Smooth muscle cell (in vitro differentiated cells): ENCODE results near the gene DLG2. TPM values are rescaled to one million over a fixed set of nuclear protein-coding genes. Genes with fewer than 3 reads are reported as not detected.
"Not testable (repeated sequence)": the region's sequence is repeated elsewhere in the genome, so short reads cannot be mapped to it uniquely, and the experiment has no call there.

Source experiments
- DNase-seq: peaks from one replicate; lab custom pipeline; 2025; ENCODE audit not compliant: unreplicated experiment; lab: John Stamatoyannopoulos, UW
- H2AFZ ChIP-seq: fragments of 200-600 bp; sonication (generic); 2 replicates; pipeline ENCODE4 v1.6.0; 2016; ENCODE audit warnings: antibody characterized with exemption, low read depth, mild to moderate bottlenecking
- H3F3A ChIP-seq: fragments of 200-600 bp; sonication (generic); 2 replicates; pipeline ENCODE4 v1.6.0; 2017; ENCODE audit warnings: antibody characterized with exemption, low read depth
- H3K27ac ChIP-seq: fragments of 200-600 bp; sonication (generic); 2 replicates; pipeline ENCODE4 v1.5.1; 2016; ENCODE audit warnings: low read depth, mild to moderate bottlenecking
- H3K27me3 ChIP-seq: fragments of 200-600 bp; sonication (generic); 2 replicates; pipeline ENCODE4 v1.6.1; 2016; ENCODE audit warnings: low read depth, mild to moderate bottlenecking
- H3K36me3 ChIP-seq: fragments of 200-600 bp; sonication (generic); 2 replicates; pipeline ENCODE4 v1.5.1; 2016; ENCODE audit warnings: low read depth
- H3K4me1 ChIP-seq: fragments of 200-600 bp; sonication (generic); 2 replicates; pipeline ENCODE4 v1.5.1; 2016; ENCODE audit warnings: low read depth
- H3K4me2 ChIP-seq: fragments of 200-600 bp; sonication (generic); 2 replicates; pipeline ENCODE4 v1.6.0; 2016; ENCODE audit warnings: mild to moderate bottlenecking
- H3K4me3 ChIP-seq: fragments of 200-600 bp; sonication (generic); 2 replicates; pipeline ENCODE4 v1.5.1; 2016; ENCODE audit warnings: mild to moderate bottlenecking
- H3K79me2 ChIP-seq: fragments of 200-600 bp; sonication (generic); 2 replicates; pipeline ENCODE4 v1.6.0; 2016; ENCODE audit warnings: low read depth, mild to moderate bottlenecking
- H3K9ac ChIP-seq: fragments of 200-600 bp; sonication (generic); 2 replicates; pipeline ENCODE4 v1.6.0; 2016; ENCODE audit warnings: low read depth
- H3K9me3 ChIP-seq: fragments of 200-600 bp; sonication (generic); replicated peaks from 2 replicates; pipeline ENCODE4 v1.5.1; 2016; ENCODE audit warnings: low read depth
- H4K20me1 ChIP-seq: fragments of 200-600 bp; sonication (generic); 2 replicates; pipeline ENCODE4 v1.6.0; 2016; ENCODE audit warnings: low read depth
- WGBS: methylation state at CpG from one replicate; pipeline ENCODE4 v1.1.7; 2016; ENCODE audit warnings: low lambda C conversion rate; 5-methylcytosine and 5-hydroxymethylcytosine counted together
- polyA plus RNA-seq: library from polyadenylated mRNA; unstranded; fragments of >200 nt; fragmentation: Nextera tagmentation; extraction: Ambion mirVana; gene quantifications from 2 replicates; pipeline ENCODE4 v1.2.1, GENCODE V29; 2016
- total RNA-seq: library from RNA; depleted of rRNA; stranded (reverse); fragments of >200 nt; gene quantifications from 2 replicates; pipeline ENCODE4 v1.2.3, GENCODE V29; 2014
- TF ChIP-seq, protein P1 (sequence below): fragments of 200-600 bp; sonication (generic); IDR thresholded peaks from 2 replicates; pipeline ENCODE4 v1.5.1; 2017; ENCODE audit warnings: borderline replicate concordance, mild to moderate bottlenecking, antibody characterized with exemption; ENCODE audit not compliant: insufficient read depth, poor library complexity, severe bottlenecking

DLG2 gene
- total and polyA plus RNA-seq, 2 experiments from 2014 or later = 0.74 to 1.1 TPM

DNA sequence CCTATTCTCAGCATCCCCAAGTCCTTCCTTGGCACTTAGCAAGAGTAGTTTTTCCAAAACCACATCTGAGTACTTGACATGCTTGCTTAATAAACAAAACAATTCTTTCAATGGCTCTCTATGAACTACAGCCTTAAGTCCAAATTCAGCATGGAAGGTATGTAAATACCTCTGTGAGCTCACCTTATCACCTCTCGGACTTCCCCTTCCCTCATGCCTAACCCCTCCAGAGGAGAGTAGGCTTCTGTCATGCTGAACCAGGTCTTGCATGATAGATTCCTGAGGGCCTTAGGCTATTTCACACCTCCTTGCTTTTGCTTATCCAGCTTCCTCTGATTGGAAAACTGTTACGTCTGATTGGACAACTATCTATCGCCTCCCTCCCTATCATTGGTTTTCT is 2028.1 kb downstream of the DLG2 start:
- 86% methylated on average over 3 of the region's 3 CpGs for WGBS
- TF ChIP-seq, protein P1, sequence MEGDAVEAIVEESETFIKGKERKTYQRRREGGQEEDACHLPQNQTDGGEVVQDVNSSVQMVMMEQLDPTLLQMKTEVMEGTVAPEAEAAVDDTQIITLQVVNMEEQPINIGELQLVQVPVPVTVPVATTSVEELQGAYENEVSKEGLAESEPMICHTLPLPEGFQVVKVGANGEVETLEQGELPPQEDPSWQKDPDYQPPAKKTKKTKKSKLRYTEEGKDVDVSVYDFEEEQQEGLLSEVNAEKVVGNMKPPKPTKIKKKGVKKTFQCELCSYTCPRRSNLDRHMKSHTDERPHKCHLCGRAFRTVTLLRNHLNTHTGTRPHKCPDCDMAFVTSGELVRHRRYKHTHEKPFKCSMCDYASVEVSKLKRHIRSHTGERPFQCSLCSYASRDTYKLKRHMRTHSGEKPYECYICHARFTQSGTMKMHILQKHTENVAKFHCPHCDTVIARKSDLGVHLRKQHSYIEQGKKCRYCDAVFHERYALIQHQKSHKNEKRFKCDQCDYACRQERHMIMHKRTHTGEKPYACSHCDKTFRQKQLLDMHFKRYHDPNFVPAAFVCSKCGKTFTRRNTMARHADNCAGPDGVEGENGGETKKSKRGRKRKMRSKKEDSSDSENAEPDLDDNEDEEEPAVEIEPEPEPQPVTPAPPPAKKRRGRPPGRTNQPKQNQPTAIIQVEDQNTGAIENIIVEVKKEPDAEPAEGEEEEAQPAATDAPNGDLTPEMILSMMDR = no peak
- DNase-seq = no peak
- H3K79me2 ChIP-seq = no peaks in the 10 kb centered on the region
- H2AFZ ChIP-seq = no peak overlapping the region
- H3K4me3 ChIP-seq = no peak overlapping the region
- no peaks in the 10 kb centered on the region for H3K27me3 ChIP-seq
- H3K9me3 ChIP-seq = no peaks in the 10 kb centered on the region
- H3K27ac ChIP-seq = no peak overlapping the region
- H3K4me1 ChIP-seq = no peaks in the 10 kb centered on the region
- no peaks in the 10 kb centered on the region for H3F3A ChIP-seq
- H3K9ac ChIP-seq = no peak overlapping the region
- H4K20me1 ChIP-seq = no peaks in the 10 kb centered on the region
- H3K4me2 ChIP-seq = no peak overlapping the region
- H3K36me3 ChIP-seq = no peaks in the 10 kb centered on the region

GRCh38 chr11:83587797-83588196 is 2039.3 kb downstream of the DLG2 start:
- not testable (repeated sequence) for H3K36me3 ChIP-seq, DNase-seq, H4K20me1 ChIP-seq, H3K9me3 ChIP-seq, H3K27ac ChIP-seq, H3K79me2 ChIP-seq, H3K4me1 ChIP-seq, H3K27me3 ChIP-seq, H3K9ac ChIP-seq, H3F3A ChIP-seq, H2AFZ ChIP-seq
- 53% methylated on average over 13 of the region's 14 CpGs for WGBS
- peak overlapping the region; percentile 61 for H3K4me2 ChIP-seq
- H3K4me3 ChIP-seq = peak overlapping the region; percentile 34

DNA sequence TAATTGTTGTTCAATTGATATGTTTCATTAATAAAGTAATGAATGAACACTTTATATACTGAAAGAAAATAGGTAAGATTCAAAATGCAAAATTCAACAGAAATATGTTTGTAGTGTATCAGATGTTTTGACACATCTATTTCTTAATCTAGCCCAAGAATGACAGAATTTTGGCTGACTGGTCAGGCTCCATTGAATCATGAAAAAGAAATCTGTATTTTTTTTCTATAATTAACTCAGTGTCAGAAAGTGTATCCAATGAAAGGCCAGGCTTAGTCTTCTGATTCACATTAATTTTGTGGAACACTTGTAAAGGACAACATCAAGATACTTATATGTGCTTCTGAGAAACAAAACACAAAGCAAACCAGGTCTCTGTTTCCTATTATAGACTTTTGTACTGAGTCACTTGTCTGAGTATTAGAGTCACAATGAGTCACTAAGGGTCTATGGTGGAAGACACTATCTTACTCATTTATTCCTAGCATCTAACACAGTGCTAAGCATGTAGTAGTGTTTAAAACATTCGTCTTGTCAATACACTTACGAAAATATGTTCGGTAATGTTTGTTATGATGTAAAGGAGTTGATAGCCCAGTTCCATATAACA is 2043.3 kb downstream of the DLG2 start:
- H3K4me1 ChIP-seq = peaks cover 6% of the 10 kb centered on the region
- TF ChIP-seq, protein P1 = no peak
- peak overlapping the region; percentile 69 for H3K4me2 ChIP-seq
- WGBS = 13% methylated on average over 3 of the region's 3 CpGs
- no peaks in the 10 kb centered on the region for H3K36me3 ChIP-seq
- H3K27me3 ChIP-seq = no peaks in the 10 kb centered on the region
- peaks cover 6% of the 10 kb centered on the region for H3F3A ChIP-seq
- no peak for DNase-seq
- H2AFZ ChIP-seq = peak overlapping the region; percentile 37
- no peaks in the 10 kb centered on the region for H3K79me2 ChIP-seq
- H3K4me3 ChIP-seq = no peak overlapping the region
- no peaks in the 10 kb centered on the region for H4K20me1 ChIP-seq
- H3K9me3 ChIP-seq = no peaks in the 10 kb centered on the region
- H3K27ac ChIP-seq = peak overlapping the region; percentile 95
- H3K9ac ChIP-seq = peak overlapping the region; percentile 69

- H3K27ac ChIP-seq = no peak overlapping the region
- H3K79me2 ChIP-seq = no peaks in the 10 kb centered on the region
- peaks cover under 1% of the 10 kb centered on the region for H3K4me1 ChIP-seq
- no peak overlapping the region for H3K4me3 ChIP-seq
- no peak overlapping the region for H3K4me2 ChIP-seq
- no peak overlapping the region for H2AFZ ChIP-seq
- 48% methylated on average over 2 of the region's 2 CpGs for WGBS
- H3F3A ChIP-seq = no peaks in the 10 kb centered on the region
- no peaks in the 10 kb centered on the region for H4K20me1 ChIP-seq
- no peaks in the 10 kb centered on the region for H3K36me3 ChIP-seq
- no peaks in the 10 kb centered on the region for H3K9me3 ChIP-seq
- H3K27me3 ChIP-seq = no peaks in the 10 kb centered on the region
- H3K9ac ChIP-seq = no peak overlapping the region
- no peak for DNase-seq
- TF ChIP-seq, protein P1 = no peak
Observed at GRCh38 chr11:83574519-83574918, 2052.6 kb downstream of the DLG2 start.
